Measurements from ENCODE around the gene IRF2.
A peak's percentile ranks its signal among the peaks of the same experiment; 100 is the strongest.
"Not testable (repeated sequence)": the region's sequence is repeated elsewhere in the genome, so short reads cannot be mapped to it uniquely, and the experiment has no call there.

The IRF2 gene

GRCh38 chr4:184362396-184362795 lies 112.0 kb downstream of the IRF2 start:
- DNase-seq, result peak; percentile 72

DNA sequence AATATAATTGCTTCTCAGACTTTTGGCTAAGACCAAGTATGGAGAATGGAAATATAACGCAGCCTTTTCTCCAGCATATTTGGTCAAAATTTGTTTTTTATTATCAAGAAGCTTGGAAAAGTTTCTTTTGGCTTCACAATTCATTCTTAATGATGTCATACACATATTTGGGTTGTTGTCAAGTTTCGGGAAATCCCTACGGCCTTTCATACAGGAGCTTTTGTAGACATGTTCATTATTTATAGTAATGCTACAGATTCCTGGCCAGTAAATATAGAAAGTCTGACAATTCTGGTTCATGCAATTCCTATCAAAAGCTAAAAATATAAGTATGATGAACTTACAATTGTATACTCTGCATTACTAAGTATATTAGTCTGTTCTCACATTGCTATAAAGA lies 112.9 kb downstream of the IRF2 start:
- peak; percentile 59 for DNase-seq

- peak; percentile 7 for DNase-seq
Observed at GRCh38 chr4:184359888-184360287, 114.5 kb downstream of the IRF2 start.

DNA sequence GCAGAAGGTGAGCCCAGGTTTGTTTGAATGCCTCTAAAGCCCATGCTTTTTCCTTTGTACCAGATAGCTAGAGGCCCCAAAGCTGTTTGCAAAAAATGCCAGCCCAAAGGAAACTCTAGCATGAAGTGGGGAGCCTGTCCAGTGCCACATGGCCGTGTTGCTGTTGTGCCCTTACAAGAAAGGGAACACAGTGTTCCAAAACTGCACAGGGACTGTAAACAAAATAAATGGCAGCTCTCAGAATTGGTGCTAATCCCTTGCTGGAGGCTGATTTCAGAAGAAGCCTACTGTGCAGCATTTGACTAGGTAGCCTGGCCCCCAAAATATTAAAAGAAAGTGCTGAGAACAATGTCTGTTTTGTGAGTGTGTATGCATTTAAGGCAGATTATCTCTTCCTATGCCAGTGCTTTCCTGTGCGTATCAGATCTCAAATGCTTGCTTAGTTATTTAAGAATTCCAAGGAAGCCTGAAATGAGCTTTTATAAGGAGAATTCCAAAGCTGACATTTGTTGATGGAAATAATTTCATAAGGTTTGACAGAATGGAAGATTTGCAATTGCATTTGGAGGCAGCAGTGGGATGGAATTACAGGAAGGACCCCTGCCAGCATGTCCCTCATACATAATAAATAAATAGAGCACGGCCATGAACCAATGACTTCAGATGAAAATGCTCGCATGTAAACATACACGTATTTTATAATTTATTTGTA lies 115.7 kb downstream of the IRF2 start:
- no peak for DNase-seq

GRCh38 chr4:184357772-184358171 lies 116.6 kb downstream of the IRF2 start:
- no peak for DNase-seq

DNA sequence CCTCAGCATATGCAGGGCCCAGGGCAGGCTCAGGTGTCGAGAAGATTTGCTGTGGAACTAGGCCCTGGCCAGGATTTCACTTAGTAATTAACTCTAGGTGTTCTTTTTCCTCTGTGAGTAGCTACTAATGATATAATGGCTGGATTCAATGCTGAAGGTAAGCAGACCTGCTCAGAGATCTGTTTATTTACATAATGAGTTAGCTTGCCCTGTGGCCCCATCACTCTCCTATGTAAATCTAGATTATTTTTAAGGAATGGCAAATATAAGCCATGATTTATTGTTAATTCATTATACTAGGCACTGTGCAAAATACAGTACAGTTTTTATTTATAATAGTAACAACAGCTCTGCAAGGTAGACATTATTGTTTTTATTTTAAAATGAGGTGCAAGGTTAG lies 117.2 kb downstream of the IRF2 start:
- no peak for DNase-seq

DNA sequence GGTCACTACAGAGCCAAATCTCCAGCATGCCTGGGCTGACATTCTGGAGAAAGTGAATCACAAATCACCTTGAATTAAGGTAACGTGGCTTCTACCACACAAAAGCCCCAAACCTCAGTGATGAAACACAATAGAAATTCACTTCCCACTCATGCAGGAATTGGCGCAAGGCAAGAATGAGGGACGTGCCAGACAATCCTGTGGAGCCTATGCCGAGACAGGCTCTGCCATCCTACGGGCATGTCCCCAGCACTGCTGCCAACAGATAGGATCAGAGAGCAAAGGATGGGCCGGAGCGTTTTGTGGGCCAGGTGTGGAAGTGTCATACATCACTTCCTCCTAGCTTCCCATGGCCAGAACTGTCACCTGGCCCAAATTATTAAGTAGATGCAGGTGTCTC lies 118.0 kb downstream of the IRF2 start:
- no peak for DNase-seq

DNA sequence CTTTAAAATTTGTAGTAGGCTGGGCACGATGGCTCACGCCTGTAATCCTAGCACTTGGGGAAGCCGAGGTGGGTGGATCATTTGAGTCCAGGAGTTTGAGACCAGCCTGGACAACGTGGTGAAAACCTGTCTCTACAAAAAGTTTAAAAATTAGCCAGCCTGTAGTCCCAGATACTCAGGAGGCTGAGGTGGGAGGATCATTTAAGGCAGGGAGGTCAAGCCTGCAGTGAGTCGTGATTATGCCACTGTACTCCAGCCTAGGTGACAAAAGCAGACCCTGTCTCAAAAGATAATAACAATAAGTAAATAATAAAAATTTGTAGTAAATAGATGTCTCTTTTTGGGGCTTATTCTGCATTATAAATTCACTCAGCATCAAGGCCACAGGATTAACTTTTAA lies 118.5 kb downstream of the IRF2 start:
- no peak for DNase-seq

- peak; percentile 92 for DNase-seq
Observed at GRCh38 chr4:184355111-184355604, 119.2 kb downstream of the IRF2 start.

- DNase-seq, result no peak
Observed at GRCh38 chr4:184352891-184353290, 121.5 kb downstream of the IRF2 start.

GRCh38 chr4:184351560-184352451 lies 122.5 kb downstream of the IRF2 start:
- no peak for DNase-seq

DNA sequence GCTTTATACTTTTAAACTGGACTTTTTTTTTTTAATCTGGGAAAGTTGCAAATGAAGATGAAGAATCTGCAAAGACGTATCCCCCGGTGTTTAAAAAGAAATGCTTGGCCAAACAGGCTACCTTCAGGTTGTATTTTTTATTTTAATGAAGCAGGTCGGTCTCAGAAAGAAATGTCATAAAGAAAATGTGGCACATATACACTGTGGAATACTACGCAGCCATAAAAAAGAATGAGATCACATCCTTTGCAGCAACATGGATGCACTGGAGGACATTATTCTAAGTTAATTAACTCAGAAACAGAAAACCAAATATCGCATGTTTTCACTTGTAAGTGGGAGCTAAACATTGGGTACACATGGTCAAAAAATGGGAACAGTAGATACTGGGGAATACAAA lies 123.4 kb downstream of the IRF2 start:
- no peak for DNase-seq

GRCh38 chr4:184350213-184350817 lies 124.0 kb downstream of the IRF2 start:
- DNase-seq, result no peak

GRCh38 chr4:184349283-184350039 lies 124.9 kb downstream of the IRF2 start:
- no peak for DNase-seq

DNA sequence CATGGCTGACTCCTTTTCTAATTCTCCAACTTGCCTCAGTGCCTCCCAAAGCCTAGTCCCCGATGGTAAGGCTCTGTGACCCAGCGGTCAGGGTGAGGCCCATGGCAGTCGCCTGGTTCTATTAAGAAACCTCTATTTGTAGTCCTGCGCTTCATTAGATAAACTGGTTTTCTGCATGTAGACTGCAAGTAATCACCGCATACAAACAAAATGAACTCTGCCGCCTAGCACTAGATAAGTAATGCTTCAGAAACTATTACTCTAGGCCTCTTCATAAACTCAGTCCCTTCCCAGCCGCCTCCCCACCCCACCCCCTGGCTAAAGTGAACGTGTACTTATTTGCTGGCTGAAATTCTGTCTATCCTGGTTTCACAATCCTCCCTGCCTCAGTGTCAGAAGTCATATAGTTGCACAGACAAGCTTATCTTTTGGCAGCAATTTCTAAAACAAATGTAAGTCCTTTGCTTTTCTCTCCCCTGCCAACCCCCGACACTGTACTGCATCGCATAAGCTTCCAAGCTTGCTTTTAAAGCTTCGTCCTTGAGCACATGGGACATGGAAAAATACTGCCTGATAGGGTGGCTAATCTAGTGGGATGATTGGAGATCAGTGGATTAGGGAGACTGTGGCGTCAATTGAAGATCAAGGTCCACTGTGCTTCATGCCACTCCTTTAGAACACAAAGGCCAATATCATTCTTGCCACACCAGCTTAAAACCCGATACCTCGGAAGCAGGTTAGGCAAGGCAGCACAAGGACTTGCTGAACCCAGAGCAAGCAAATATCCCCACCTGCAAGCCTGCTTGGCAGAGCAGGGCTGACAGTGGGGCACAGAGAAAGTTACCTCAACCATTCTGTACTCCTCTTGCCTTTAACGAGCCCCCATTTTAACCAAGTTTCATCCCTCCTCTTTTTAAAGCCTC lies 125.8 kb downstream of the IRF2 start:
- no peak for DNase-seq

DNA sequence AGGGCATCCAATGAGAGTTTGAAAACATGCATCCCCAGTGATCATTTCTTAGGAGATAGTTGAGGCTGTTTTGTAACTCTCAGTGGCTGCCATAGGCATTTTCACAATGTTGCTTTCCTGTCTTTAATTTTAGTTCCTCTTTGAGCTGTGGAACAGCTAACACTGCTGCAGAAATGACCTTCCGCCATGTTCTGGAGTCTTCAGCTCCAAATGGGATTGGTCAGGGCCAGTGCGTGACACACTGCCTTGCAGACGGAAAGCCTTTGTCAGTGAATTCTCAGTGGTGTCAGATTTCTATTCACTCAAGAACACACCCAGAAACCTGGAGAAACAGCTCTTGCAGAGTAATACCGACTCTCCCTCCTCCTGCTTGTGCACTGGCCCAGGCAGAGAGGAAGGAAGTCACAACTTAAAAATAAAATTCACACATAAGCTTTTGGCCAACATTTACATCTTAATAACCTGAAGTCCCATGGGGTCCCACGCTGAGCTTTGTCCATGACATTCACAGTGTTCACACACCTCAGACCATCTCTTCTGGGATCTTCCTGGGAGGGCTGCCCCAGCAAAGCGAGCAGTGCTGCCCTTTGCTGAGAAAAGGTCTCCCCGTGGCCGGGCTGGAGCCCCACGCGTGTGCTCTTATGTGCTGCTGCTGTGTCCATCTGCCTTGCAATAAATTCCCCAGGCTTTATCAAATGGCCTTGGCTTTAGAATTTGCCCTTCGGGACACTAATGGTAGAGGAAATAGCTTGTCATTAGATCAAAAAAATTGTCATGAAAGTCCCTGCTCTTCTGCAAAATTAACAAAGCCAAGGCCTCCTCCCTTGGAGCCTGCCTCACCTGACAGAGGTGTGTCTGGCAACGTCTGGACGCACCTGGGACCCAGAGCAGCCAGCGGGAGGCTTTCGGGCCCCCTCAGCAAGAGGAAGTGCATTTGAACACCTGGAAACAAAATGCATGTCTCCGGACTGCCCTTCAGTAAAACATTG lies 126.8 kb downstream of the IRF2 start:
- DNase-seq, result peak; percentile 38

DNA sequence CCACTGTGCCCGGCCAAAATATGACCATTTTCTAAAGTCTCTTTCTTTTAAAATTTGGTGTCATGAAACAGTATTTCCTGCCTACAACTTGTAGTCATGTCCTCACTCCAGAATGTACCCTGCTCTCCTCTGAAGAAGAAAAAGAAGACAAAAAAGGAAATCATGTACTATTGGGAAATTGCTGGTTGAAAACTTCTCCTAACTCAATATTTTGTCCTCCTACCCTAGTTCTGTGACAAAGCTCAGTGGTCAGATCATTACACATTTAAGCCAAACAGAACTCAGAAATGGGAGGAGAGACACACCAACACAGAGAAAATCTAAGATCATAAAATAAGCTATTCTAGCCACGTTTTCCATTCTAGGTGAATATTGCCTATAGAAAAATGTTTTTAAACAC lies 127.7 kb downstream of the IRF2 start:
- DNase-seq, result no peak

DNA sequence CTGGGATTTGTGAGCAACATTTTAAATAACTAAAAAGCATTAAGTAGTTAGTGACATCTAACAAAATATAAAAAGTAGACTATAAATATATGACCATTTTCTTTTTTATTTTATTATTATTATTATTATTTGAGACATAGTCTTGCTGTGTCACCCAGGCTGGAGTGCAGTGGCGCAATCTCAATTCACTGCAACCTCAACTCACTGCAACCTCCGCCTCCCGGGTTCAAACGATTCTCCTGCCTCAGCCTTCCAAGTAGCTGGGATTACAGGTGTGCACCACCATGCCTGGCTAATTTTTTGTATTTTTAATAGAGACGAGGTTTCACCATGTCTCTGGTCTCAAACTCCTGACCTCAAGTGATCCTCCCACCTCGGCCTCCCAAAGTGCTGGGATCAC lies 128.1 kb downstream of the IRF2 start:
- DNase-seq, result not testable (repeated sequence)

DNA sequence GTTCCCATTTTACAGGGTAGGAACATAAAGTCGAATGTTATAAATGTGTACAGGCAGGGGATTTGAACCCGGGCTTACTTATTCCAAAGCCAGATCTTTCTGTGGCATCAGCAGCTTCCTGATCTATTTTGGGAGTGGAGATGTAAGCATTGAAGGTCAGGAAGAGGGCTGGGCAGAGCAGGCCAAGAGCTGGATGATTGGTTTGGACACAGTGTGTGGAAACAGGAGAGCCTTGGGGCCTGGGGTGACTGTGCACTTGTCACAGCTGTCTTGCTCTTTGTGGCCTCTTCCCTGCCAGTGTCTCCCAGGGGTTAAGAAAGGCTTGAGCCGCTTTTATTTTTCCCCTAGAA lies 128.8 kb downstream of the IRF2 start:
- DNase-seq, result no peak

DNA sequence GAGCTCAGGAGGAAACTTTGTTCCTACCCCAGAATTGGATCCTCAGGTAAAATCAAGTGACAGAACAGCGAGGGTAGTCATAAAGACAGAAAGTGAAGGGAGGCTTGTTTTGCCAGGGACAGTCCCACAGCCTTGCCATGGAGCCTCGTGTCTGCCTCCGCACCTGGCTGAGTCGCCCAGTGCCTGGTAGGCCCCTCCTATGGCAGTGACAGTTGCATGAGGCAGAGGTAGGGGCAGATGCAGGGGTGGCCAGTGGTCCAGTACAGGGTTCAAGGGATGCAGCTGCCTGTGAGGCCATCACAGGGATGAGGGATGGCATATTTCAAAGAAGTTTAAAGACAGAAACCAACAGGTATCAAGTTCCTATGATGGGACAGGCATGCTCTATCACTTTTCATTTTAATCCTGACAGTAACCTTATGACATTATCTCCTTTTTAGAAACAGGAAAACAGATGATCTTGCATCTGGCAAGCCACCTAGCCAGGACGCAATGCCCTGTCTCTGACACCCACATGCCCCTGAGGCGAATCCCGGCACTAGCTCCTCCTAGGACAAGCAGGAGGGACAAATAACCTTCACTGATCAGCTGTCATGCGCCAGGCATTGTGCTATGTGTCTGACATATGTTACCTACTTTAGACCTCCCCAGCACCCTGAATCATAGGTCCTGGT lies 129.3 kb downstream of the IRF2 start:
- no peak for DNase-seq
